ENCODE results near the gene TTC9C. TPM values are rescaled to one million over a fixed set of nuclear protein-coding genes. Genes with fewer than 3 reads are reported as not detected.

The TTC9C gene, protein sequence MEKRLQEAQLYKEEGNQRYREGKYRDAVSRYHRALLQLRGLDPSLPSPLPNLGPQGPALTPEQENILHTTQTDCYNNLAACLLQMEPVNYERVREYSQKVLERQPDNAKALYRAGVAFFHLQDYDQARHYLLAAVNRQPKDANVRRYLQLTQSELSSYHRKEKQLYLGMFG
- 44.7 and 49.2 TPM in 2 replicates for total RNA-seq
- long read RNA-seq, transcript TTC9C-202 (3 exons, 1,080 nt) = major isoform, 10 of 24 reads
- long read RNA-seq, partial matches to known transcripts = 5 of 24 reads
- long read RNA-seq, other reads (novel, unspliced or antisense) = 6 of 24 reads

DNA sequence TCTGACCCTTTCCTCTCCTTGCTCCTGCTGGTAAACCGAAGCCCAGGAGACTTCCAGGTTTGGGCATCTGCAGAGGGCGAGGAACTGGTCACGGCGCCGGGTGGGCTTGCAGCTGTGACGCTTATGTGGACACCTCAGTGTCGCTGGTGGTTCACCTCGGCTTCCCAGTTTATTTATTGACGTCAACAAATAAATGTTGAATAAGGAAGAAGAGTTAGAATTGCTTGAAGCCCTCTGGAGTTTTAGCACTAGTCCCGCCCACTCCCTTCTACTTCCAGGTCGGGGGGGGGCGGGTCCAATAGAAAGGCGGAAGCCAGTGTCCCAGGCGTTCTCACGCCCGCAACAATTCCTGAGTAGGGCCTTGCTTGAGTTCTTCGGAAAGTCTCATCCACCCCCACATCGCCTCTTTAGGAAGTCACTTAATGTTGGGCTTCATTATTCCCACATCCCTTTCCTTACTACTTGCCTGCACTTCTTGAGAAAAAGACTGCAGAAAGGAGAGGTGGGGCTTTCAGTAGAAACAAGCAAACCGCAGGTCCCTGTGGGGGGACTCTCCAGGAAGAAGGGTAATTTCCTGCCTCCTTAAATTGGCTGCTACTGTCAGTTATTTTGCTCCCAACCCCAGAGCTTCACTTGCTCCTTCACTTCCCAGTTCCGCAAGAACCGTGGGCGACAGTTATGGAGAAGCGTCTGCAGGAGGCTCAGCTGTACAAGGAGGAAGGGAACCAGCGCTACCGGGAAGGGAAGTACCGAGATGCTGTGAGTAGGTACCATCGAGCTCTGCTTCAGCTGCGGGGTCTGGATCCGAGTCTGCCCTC, at the start of gene TTC9C:
Gene TTC9C, plus strand, starts transcription at position 316 of the 818 bp plus-strand sequence. Its CDS starts 363 bp downstream, at position 679.
- Mint-ChIP-seq H3K4me1 (peaks cover 37% of the 10 kb centered on the region), H3K27me3 (ENCODE audit: low read depth) (no peaks in the 10 kb centered on the region), H3K9me3 (no peaks in the 10 kb centered on the region), H3K27ac (ENCODE audit: unreplicated experiment) (peak within 1 kb of the TSS; percentile 99), H3K36me3 (ENCODE audit: low read depth) (peaks cover 15% of the 10 kb centered on the region), H3K4me3 (peak within 1 kb of the TSS; percentile 97)
- DNase-seq (ENCODE audit: low read depth, low spot score) = peak; percentile 61
- TF ChIP-seq, protein P1, sequence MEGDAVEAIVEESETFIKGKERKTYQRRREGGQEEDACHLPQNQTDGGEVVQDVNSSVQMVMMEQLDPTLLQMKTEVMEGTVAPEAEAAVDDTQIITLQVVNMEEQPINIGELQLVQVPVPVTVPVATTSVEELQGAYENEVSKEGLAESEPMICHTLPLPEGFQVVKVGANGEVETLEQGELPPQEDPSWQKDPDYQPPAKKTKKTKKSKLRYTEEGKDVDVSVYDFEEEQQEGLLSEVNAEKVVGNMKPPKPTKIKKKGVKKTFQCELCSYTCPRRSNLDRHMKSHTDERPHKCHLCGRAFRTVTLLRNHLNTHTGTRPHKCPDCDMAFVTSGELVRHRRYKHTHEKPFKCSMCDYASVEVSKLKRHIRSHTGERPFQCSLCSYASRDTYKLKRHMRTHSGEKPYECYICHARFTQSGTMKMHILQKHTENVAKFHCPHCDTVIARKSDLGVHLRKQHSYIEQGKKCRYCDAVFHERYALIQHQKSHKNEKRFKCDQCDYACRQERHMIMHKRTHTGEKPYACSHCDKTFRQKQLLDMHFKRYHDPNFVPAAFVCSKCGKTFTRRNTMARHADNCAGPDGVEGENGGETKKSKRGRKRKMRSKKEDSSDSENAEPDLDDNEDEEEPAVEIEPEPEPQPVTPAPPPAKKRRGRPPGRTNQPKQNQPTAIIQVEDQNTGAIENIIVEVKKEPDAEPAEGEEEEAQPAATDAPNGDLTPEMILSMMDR (conservative IDR thresholded peaks at IDR 0.05) = no peak

DNA sequence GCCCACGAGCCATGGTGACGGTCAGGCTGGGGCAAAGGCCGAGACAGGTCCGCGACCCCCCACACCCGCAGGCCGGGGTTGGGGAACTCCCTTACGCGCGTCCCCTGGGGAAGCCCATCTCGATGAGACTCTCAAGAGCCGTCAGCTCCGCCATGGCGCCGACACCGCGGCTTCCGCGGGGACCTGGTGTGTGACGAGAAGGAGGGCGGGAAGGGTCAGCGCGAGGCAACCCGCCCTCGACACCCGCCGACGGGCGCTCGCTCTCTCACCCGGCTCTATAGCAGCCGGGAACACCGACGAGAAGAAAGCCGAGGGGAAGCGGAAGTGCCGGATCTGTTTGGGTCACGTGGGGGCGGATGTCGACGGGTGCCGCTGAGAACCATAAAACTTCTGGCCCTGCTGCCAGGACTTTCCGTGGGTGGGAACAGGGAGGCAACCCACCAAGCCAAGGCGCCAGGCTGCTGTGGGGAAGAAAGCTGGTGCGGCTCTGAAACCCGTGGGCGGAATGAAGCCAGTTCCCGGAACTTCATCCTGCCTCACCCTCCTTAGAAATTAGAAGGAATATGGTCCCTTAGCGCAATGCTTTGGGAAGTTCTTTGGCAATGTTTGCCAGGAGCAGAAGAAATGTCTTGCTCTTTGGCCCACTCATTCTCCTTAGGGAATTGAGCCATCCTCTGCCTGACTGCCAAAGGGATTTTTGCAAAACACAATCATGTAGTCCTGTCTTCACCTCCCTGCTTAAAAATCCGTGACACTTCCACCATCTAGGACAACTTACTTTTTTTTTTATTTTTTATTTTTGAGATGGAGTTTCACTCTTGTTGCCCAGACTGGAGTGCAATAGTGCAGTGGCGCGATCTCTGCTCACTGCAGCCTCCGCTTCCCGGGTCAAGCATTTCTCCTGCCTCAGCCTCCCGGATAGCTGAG, 49.3 kb upstream of the TTC9C start, which contains the start of gene UBXN1:
Gene UBXN1, minus strand, starts transcription at position 304 of the 927 bp plus-strand sequence. Its CDS starts 150 bp downstream, at position 154.
- TF ChIP-seq, protein P1 (conservative IDR thresholded peaks at IDR 0.05) = no peak
- Mint-ChIP-seq H3K4me1 (peaks cover 32% of the 10 kb centered on the region), H3K4me3 (peak within 1 kb of the TSS; percentile 92), H3K36me3 (ENCODE audit: low read depth) (peaks cover 5% of the 10 kb centered on the region), H3K27me3 (ENCODE audit: low read depth) (no peaks in the 10 kb centered on the region), H3K9me3 (no peaks in the 10 kb centered on the region), H3K27ac (ENCODE audit: unreplicated experiment) (peak within 1 kb of the TSS; percentile 90)
- DNase-seq (ENCODE audit: low read depth, low spot score) = peak; percentile 71

DNA sequence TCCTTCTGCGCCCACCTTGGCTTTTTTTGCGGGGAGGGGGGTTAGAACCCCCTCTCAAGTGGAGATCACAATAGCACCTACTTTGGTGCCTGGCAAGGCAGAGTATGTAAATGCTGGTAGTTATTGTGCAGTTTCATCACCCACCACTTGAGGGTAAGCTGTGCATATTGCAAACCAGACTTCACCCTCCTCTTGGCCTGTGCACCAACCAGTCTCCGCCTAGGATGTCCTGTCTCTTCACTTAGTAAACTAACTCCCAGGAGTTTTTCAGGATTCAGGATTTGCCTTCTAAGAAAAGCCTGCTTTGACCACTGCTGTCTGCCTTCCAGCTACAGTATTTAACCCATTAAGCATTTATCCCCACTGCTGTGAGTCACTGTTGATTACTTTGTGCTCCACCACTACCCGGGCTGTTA, 47.5 kb upstream of the TTC9C start:
- H3K27ac Mint-ChIP-seq (ENCODE audit: unreplicated experiment) = no peak overlapping the region
- no peaks in the 10 kb centered on the region for H3K27me3 Mint-ChIP-seq (ENCODE audit: low read depth)
- peak overlapping the region; percentile 81 for H3K4me3 Mint-ChIP-seq
- H3K36me3 Mint-ChIP-seq (ENCODE audit: low read depth) = peaks cover 5% of the 10 kb centered on the region
- no peak for DNase-seq (ENCODE audit: low read depth, low spot score)
- TF ChIP-seq, protein P1 (conservative IDR thresholded peaks at IDR 0.05) = peak; percentile 59
- H3K4me1 Mint-ChIP-seq = peaks cover 28% of the 10 kb centered on the region
- no peaks in the 10 kb centered on the region for H3K9me3 Mint-ChIP-seq

DNA sequence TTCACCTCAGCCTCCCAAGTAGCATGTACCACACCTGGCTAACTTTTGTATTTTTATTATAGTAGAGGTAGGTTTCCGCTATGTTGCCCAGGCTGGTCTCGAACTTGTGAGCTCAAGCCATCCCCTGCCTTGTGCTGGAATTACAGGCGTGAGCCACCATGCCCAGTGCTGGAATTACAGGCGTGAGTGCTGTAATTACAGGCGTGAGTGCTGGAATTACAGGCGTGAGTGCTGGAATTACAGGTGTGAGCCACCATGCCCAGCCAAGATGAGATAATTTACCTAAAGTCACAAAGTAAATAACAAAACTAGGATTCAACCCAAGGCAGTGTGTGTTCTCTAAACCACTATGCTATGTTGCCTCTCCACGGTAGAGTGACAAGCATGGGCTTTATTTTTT, 45.8 kb upstream of the TTC9C start:
- H3K4me3 Mint-ChIP-seq = no peak overlapping the region
- TF ChIP-seq, protein P1 (conservative IDR thresholded peaks at IDR 0.05) = no peak
- H3K4me1 Mint-ChIP-seq = peaks cover 23% of the 10 kb centered on the region
- H3K36me3 Mint-ChIP-seq (ENCODE audit: low read depth) = peaks cover 5% of the 10 kb centered on the region
- H3K27me3 Mint-ChIP-seq (ENCODE audit: low read depth) = no peaks in the 10 kb centered on the region
- H3K9me3 Mint-ChIP-seq = no peaks in the 10 kb centered on the region
- H3K27ac Mint-ChIP-seq (ENCODE audit: unreplicated experiment) = no peak overlapping the region
- no peak for DNase-seq (ENCODE audit: low read depth, low spot score)

Measured in neural crest cell (in vitro differentiated cells).